PFSK-1 (cell line): ENCODE data around the gene CEBPE.

Experiments used
- FOXP2 ChIP-seq: optimal IDR thresholded peaks from 2 replicates; pipeline ENCODE3; 2011; ENCODE audit warnings: borderline replicate concordance, control low read depth, inconsistent platforms; ENCODE audit not compliant: insufficient read depth; ENCODE audit errors: extremely low read length, extremely low read depth
- POLR2AphosphoS5 ChIP-seq: IDR thresholded peaks from 2 replicates; pipeline ENCODE4 v1.6.1; 2012; ENCODE audit warnings: low read depth, mild to moderate bottlenecking, control low read depth, low read length, moderate library complexity
- SIN3A ChIP-seq: IDR thresholded peaks from 2 replicates; pipeline ENCODE4 v1.6.1; 2012; ENCODE audit warnings: mild to moderate bottlenecking, low read length, moderate library complexity, borderline replicate concordance; ENCODE audit not compliant: insufficient read depth
- TAF1 ChIP-seq: IDR thresholded peaks from 2 replicates; pipeline ENCODE4 v1.6.1; 2012; ENCODE audit warnings: low read length, control low read depth, borderline replicate concordance; ENCODE audit not compliant: insufficient read depth
- TF ChIP-seq, protein P1 (sequence below), 2 experiments: IDR thresholded peaks; 2 replicates each; pipeline versions ENCODE4 v1.6.1 to v1.8.0; 2011 to 2012; ENCODE audit warnings: low read depth in 2 of 2, low read length in 2 of 2, control low read depth in 1 of 2, inconsistent platforms in 1 of 2, mild to moderate bottlenecking in 1 of 2, moderate library complexity in 1 of 2; ENCODE audit not compliant: insufficient read depth in 1 of 2

The CEBPE gene

GRCh38 chr14:23146351-23146910 is 27.4 kb upstream of the CEBPE start:
- TF ChIP-seq, protein P1, sequence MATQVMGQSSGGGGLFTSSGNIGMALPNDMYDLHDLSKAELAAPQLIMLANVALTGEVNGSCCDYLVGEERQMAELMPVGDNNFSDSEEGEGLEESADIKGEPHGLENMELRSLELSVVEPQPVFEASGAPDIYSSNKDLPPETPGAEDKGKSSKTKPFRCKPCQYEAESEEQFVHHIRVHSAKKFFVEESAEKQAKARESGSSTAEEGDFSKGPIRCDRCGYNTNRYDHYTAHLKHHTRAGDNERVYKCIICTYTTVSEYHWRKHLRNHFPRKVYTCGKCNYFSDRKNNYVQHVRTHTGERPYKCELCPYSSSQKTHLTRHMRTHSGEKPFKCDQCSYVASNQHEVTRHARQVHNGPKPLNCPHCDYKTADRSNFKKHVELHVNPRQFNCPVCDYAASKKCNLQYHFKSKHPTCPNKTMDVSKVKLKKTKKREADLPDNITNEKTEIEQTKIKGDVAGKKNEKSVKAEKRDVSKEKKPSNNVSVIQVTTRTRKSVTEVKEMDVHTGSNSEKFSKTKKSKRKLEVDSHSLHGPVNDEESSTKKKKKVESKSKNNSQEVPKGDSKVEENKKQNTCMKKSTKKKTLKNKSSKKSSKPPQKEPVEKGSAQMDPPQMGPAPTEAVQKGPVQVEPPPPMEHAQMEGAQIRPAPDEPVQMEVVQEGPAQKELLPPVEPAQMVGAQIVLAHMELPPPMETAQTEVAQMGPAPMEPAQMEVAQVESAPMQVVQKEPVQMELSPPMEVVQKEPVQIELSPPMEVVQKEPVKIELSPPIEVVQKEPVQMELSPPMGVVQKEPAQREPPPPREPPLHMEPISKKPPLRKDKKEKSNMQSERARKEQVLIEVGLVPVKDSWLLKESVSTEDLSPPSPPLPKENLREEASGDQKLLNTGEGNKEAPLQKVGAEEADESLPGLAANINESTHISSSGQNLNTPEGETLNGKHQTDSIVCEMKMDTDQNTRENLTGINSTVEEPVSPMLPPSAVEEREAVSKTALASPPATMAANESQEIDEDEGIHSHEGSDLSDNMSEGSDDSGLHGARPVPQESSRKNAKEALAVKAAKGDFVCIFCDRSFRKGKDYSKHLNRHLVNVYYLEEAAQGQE (IDR thresholded peaks at IDR 0.05; ENCODE audit: insufficient read depth in 1 of 2, low read depth in 2 of 2, low read length in 2 of 2): no peak
- no peak for TF ChIP-seq SIN3A
- TF ChIP-seq TAF1: no peak
- no peak for TF ChIP-seq FOXP2
- TF ChIP-seq POLR2AphosphoS5: no peak

DNA sequence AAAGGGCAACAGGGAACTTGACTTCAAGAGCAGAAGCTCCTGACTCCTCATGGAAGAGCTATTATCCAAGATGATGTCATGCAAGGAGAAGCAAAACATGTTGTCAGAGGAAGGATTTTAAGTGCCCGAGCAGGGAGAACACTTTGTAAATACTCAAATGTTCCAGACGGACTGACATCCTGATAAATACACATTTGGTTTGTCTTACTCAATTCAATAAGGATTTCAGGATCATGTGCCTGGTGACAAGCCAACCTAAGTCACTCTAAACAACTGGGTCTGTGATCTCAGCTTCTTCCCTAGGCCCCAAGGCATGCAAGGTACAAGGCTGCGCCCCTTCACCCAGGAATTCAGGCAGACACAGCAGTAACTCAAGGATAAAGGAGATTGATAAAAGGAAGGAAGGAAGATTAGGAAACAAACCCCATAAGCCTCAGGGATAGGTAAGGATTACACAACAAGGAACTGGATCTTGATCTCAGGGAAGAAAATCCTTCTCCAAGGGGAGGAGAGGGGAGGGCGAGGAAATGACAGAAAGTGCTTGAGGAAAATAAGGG is 26.8 kb upstream of the CEBPE start:
- TF ChIP-seq SIN3A (no peak), TAF1 (no peak), POLR2AphosphoS5 (no peak), FOXP2 (no peak)
- TF ChIP-seq, protein P1 (IDR thresholded peaks at IDR 0.05; ENCODE audit: insufficient read depth in 1 of 2, low read depth in 2 of 2, low read length in 2 of 2): no peak

DNA sequence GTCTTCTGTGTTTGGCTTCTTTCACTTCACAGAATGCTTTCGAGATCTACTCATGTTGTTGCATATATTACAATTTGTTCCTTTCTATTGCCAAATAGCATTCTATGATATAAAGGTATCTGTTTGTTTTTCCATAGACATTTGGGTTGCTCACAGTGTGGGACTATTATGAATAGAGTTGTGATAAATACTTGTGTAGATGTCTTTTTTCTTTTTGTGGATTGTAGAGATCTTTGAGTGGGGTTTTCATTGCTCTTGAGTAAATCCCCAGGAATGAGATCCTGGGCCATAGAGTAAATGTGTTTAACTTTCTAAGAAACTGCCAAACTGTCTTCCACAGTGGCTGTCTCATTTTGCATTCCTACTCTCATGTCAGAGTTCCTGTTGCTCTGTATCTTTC is 24.9 kb upstream of the CEBPE start:
- TF ChIP-seq, protein P1 (IDR thresholded peaks at IDR 0.05; ENCODE audit: insufficient read depth in 1 of 2, low read depth in 2 of 2, low read length in 2 of 2): no peak
- no peak for TF ChIP-seq SIN3A
- no peak for TF ChIP-seq TAF1
- TF ChIP-seq POLR2AphosphoS5: no peak
- no peak for TF ChIP-seq FOXP2

- no peak for TF ChIP-seq SIN3A
- TF ChIP-seq TAF1: no peak
- TF ChIP-seq POLR2AphosphoS5: no peak
- TF ChIP-seq, protein P1 (IDR thresholded peaks at IDR 0.05; ENCODE audit: insufficient read depth in 1 of 2, low read depth in 2 of 2, low read length in 2 of 2): no peak
- TF ChIP-seq FOXP2: no peak
Measured at GRCh38 chr14:23142826-23143225, 23.8 kb upstream of the CEBPE start.
